Dedifferentiated amniotic fluid mesenchymal stem cell (primary cell): ENCODE measurements around the gene TUBB2B.

Experiments used
- DNase-seq: peaks from one replicate; pipeline ENCODE4 v3.0.0-alpha.2; 2016; ENCODE audit errors: extremely low spot score

Gene TUBB2B

DNA sequence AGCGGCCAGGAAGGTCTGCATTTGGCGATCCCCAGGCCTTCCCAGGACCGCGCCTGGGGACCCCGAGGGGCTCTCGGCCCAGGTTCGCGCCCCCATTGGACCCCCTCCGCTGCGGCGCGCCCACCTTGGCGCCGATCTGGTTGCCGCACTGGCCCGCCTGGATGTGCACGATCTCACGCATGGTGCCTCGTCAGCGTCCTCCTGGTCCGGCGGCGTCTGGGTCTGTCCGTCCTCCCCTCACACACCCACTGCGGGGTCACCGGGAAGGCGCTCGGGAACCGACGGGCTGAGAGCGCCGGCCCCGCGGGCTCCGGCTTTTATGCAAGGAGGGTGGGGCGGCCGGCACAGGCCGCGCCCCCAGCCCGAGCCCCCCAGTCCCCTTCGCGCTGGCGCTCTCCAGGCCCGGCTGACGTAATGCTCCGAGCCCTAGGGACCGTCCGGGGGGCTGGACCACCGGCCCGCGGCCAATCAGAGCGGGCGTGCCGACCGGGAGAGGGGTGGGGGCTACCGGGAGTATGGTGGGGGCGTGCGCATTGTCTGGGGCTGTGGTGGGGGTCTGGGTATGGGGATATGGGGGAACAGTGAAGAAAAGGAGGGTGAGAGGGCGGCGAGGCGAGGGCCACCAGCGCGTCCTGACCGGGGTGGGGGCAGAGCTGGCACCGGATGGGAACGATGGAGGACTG, at the start of gene TUBB2B:
Gene TUBB2B, minus strand, starts transcription at position 291 of the 683 bp plus-strand sequence. Its CDS starts 110 bp downstream, at position 181.
- DNase-seq, result no peak

DNA sequence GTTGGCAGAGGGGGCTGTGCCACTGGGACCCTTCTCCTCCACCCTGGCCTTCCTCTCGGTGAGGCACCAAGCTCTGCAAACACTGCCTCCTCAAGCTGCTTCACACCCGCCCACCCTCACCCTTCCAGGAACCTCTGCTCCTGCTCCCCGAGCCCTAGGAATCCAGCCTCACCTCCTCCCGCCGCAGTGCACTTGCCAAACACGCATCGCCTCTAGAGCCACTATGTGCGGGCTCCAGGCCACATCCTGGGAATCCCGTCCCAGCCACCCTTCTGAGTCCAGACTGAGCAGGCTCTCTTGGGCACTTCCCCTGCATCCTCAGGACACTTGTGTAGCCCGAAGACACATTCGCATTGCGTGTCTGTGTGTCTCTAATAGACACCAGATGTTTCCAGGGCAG, 49.8 kb upstream of the TUBB2B start:
- no peak for DNase-seq

GRCh38 chr6:3276174-3277167, 49.0 kb upstream of the TUBB2B start:
- no peak for DNase-seq

- DNase-seq, result no peak
These were observed 46.5 kb upstream of the TUBB2B start for GRCh38 chr6:3273707-3274521.

DNA sequence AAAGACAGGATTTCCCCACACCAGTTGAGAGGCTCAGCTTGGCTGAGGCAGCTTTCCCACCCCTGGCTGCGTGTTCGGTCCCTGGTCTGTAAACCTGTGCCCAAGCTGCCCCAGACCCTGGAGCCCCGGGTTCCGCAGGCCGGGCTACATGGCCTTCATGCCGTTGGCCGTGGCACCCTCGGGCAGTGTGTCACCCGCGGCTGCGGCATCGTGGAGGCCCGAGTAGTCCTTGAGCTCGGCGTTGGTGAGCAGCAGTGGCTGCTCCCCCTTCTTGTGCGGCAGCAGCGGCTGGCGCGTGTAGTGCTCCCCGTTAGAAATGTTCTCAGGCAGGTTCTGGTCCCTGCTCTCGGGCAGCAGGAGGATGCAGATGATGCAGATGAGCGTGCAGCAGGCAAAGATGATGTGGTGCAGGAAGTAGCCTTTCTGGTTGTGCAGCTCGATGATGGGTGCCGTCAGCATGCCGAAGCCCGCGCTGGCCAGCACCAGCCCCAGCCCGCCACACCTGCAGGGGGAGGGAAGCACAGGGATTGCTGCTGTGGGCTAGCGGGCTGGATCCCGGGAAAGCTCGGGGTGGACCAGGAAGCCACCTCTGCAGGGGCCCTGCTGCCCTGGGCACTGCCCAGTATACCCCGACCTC, 45.6 kb upstream of the TUBB2B start:
- DNase-seq, result no peak

- no peak for DNase-seq
These were observed 44.3 kb upstream of the TUBB2B start for GRCh38 chr6:3271756-3272155.

DNA sequence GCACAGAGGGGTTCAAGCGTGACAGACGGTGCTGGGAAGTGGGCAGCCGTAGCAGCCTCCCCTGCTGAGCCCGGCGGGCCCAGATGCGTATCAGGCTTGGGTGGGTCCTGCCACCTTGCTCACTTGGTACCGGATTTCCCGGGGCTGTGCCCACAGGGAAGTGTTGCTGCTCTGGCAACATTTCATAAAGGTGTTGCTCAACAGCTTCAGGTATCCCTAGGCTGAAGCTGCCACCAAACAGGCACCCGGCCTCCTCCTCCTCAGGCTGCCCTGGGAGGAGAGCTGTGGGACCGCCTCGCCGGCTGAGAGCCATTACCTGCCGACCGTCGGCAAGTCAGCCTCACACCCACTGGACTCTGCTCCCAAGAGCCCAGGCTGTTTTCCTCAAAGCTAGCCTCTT, 42.8 kb upstream of the TUBB2B start:
- DNase-seq, result no peak

DNA sequence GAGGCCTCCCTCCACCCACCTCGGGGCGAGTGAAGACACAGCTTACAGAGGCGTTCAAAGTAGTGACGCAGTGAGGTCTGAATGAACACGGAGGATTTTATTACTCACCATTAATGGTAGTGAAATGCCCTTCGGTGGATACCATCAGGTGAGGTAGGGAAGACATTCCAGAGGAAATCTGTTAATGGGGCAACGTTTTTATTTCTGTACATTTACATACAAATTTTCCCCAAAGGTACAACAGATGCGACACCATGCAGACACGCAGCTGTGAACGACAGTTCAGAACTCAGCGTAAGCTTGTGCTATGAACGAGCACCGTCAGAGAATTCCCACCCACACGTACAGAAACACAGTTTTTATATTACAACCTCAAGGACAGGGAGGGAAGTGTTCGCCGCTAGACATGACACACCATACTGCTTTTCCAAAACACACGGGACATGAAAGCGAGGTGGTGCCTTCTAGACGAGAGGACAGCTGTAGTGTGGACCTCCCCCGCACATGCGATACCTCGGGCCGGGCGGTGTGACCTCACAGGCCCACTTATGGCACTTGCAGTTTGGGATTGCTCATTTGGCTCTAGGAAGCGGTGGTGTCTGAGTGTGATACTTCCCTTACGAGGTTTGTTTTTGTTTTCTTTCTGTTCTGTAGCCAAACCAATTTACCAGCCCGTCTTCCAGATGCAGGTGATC, 42.0 kb upstream of the TUBB2B start:
- DNase-seq, result no peak

- DNase-seq, result no peak
These were observed 41.2 kb upstream of the TUBB2B start for GRCh38 chr6:3268680-3269079.

DNA sequence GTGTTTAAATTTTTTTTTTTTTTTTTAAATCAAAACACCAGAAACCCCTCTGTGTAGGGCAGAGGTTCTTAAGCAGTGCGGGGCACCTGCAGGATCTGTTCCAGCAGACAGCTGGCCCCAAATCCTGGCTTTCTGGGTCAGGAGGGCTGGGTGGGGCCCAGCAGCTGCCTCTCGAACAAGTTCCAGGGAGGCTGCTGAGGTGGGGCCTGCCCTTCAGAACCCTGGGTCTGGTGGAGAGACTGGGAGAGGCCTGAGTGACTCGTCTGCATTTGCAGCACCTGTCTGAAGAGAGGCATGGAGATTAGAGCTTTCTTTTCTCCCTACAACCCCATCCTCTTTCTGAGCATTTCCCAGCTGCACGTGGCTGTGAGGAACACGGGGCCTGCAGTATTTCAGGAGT, 39.7 kb upstream of the TUBB2B start:
- no peak for DNase-seq

DNA sequence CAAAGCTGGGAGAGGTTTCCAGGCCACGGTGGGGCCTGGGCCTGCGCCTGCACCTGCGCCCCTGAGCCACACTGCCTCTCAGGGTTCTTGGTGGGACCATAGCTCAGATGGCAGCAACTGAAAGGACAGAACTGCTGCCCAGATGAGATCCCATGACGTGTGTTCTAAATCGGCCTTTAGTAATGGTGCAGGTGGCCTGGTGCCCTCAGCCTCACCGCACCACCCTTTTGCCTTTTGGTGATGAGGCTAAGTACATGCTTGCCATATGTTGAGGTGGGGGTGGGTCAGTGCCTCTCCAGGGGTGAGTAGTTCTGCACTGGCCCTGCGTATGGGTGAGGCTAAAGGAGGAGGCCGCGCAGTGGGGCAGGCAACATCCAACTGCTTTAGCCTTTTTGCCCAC, 38.7 kb upstream of the TUBB2B start:
- DNase-seq, result no peak

- DNase-seq, result no peak
These were observed 38.2 kb upstream of the TUBB2B start for GRCh38 chr6:3265671-3266070.

- no peak for DNase-seq
These were observed 36.9 kb upstream of the TUBB2B start for GRCh38 chr6:3264356-3264755.

GRCh38 chr6:3263096-3263495, 35.6 kb upstream of the TUBB2B start:
- DNase-seq, result no peak

- no peak for DNase-seq
These were observed 34.5 kb upstream of the TUBB2B start for GRCh38 chr6:3261921-3262320.

DNA sequence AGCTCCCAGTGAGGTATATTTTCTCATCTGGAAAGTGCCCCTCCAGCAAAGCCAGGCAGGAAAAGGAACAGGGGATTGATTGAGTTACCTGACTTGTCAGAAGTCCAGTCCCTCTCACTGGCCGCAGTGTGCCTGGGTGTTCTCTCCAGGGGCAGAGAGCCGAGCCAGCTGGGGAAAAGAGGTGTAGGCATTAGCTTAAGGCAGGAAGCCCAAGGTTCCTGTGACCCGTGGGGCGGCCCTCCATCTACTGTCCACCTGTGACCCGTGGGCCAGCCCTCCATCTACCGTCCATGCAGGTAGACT, 34.0 kb upstream of the TUBB2B start:
- no peak for DNase-seq

GRCh38 chr6:3260772-3261517, 33.5 kb upstream of the TUBB2B start:
- DNase-seq, result no peak

DNA sequence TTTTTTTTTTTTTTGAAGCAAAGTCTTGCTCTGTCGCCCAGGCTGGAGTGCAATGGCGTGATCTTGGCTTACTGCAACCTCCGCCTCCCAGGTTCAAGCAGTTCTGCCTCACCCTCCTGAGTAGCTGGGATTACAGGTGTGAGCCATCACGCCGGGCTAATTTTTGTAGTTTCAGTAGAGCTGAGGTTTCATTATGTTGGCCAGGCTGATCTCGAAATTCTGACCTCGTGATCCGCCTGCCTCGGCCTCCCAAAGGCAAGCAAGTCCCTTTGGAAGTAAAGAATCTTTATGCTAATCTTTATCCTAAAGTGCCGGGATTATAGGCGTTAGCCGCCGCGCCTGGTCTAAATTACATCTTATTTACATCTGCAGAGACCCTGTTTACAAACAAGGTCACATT, 32.8 kb upstream of the TUBB2B start:
- DNase-seq, result no peak

DNA sequence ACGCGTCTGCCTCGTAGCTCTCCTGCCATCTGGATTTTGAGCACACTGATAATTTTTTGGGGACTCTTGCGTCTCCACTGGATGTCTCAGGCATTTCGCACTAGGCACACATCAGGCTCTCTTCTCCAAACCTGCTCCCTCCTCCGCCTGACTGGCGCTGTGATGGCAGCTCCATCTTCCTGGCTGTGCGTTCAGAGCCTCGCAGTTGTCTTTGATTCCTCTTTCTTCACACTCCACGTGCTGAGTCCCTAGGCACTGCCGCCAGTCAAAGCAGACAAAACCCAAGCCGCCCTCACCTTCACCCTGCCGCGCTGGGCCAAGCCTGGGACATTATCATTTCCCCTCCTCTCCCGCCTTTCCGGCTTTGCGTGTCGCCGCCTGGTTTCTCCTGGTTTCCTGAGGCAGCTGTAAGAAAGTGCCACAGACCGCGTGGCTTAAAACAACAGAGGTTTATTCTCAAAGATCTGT, 32.1 kb upstream of the TUBB2B start:
- peak; percentile 22 for DNase-seq

DNA sequence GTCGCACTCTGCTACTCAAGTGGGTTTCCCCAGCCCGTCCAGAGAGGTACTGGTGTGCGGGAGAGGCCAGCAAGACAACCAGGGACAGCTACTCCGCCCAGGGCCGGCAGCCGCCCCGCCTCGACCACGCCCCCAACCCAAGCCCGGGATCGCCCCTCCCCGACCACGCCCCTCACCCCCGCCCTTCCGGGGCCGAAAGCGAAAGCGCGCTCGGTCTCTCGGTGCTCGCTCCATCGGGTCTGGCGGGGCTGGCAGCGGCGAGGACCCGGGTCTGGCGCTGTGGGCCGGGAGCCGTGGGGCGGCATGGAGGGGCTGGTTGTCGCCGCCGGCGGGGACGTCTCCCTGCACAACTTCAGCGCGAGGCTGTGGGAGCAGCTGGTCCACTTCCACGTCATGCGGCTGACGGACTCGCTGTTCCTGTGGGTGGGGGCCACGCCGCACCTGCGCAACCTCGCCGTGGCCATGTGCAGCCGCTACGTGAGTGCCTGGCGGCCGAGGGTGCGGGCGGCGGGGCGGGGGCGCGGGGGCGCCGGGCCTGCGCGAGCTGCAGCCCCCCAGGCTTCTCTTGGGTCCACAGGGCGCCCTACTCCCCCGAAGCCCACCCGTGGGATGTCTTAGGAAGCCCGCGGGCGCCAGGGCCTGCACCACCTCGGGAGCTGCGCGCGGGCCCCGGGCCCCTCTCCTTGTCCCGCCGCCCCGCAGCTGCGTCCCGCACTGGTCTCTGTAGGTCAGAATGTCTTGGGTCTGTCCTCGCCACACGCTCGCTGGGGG, 31.5 kb upstream of the TUBB2B start, which contains the start of gene PSMG4:
Gene PSMG4, plus strand, starts transcription at position 228 of the 771 bp plus-strand sequence. Its CDS starts 76 bp downstream, at position 304.
- DNase-seq, result peak; percentile 86
